Ovary (tissue), 9 donors: ENCODE measurements around the gene SLK. TPM values are rescaled to one million over a fixed set of nuclear protein-coding genes. Genes with fewer than 3 reads are reported as not detected.
A peak's percentile ranks its signal among the peaks of the same experiment; 100 is the strongest.

Experiments
- DNase-seq, 5 donors: peaks; one replicate each; pipeline ENCODE4 v3.0.0-alpha.2; 2019 to 2020
- H3K27ac ChIP-seq, 2 donors: fragments of 200-600 bp; one replicate each; pipeline versions ENCODE4 v1.5.1 to v1.8.0; 2019 to 2022
- H3K27me3 ChIP-seq: fragments of 200-600 bp; one replicate; pipeline ENCODE4 v1.8.0; 2022
- H3K36me3 ChIP-seq: fragments of 200-600 bp; sonication (generic); one replicate; pipeline ENCODE4 v1.5.1; 2019
- H3K4me1 ChIP-seq: one replicate; pipeline ENCODE4 v1.8.1; 2013; ENCODE audit warnings: mild to moderate bottlenecking, moderate library complexity; ENCODE audit not compliant: insufficient read depth
- H3K4me3 ChIP-seq: fragments of 200-600 bp; sonication (generic); one replicate; pipeline ENCODE4 v1.5.1; 2017
- H3K9me3 ChIP-seq, 2 donors: fragments of 200-600 bp in 1 of 2; sonication (generic) in 1 of 2; one replicate each; pipeline versions ENCODE4 v1.5.1 to v1.8.1; 2013 to 2019; ENCODE audit warnings: mild to moderate bottlenecking in 1 of 2, moderate library complexity in 1 of 2
- EP300 ChIP-seq: sonication (generic); formaldehyde crosslinking; IDR thresholded peaks from one replicate; pipeline ENCODE4 v1.6.1; 2017; ENCODE audit warnings: antibody characterized with exemption
- POLR2A ChIP-seq: fragments of 450-650 bp; IDR thresholded peaks from one replicate; pipeline ENCODE4 v1.6.1; 2017; ENCODE audit warnings: antibody characterized with exemption, mild to moderate bottlenecking, moderate library complexity
- WGBS, 3 donors: extraction: QIAGEN DNeasy Blood & Tissue Kit in 1 of 3; methylation state at CpG; one replicate each; pipeline versions ENCODE4 v1.1.5 to v1.1.7; 2013 to 2017; 5-methylcytosine and 5-hydroxymethylcytosine counted together
- intact Hi-C, 4 donors: fragments of 100-400 bp; cut with DNase I; formaldehyde crosslinking; loops; one replicate each; pipeline versions ENCODE4 v1.11.0 to v1.15.1; 2022 to 2023
- polyA plus RNA-seq, 2 donors: library from polyadenylated mRNA; stranded (reverse); fragments of 200-250 nt in 1 of 2; fragments of 350-450 nt in 1 of 2; fragmentation: Illumina TruSeq in 1 of 2; extraction: RNeasy Lipid Tissue Mini Kit (QIAGEN cat#74804) in 1 of 2; gene quantifications; one replicate each; pipeline ENCODE4 v1.2.3, GENCODE V29; 2013 to 2014
- total RNA-seq, 7 donors: library from RNA; depleted of rRNA in 2 of 7; stranded (reverse); fragments of >200 nt in 2 of 7; fragmentation: NEBNext Ultra II Directional in 3 of 7; extraction: Animal tissue kit (Norgen Biotek cat#: 25700) in 3 of 7; gene quantifications; one replicate each; pipeline versions ENCODE4 v1.1.0 to v1.2.4, GENCODE V29; 2016 to 2023
- TF ChIP-seq, protein P1 (sequence below), 3 donors: fragments of 450-650 bp in 2 of 3; fragments of 200-600 bp in 1 of 3; IDR thresholded peaks; one replicate each; pipeline versions ENCODE4 v1.5.1 to v1.8.0; 2016 to 2022; ENCODE audit warnings: antibody characterized with exemption in 3 of 3, mild to moderate bottlenecking in 1 of 3
- donor health status: DM: no; HTN: no; CAD: no; lungs with moderate emphysema.
- donor health status: DM: no; HTN: no; CAD: no.
- donor health status: Bipolar disorder and iron deficiency.
- donor health status: DM: yes; HTN: yes; CAD: no.
- donor health status: DM: no; HTN: no; CAD: no.
- donor health status: DM: yes; HTN: yes; CAD: no.

Gene SLK
- total and polyA plus RNA-seq, 9 donors, result 19.9 to 71.5 (median 43.4) TPM

DNA sequence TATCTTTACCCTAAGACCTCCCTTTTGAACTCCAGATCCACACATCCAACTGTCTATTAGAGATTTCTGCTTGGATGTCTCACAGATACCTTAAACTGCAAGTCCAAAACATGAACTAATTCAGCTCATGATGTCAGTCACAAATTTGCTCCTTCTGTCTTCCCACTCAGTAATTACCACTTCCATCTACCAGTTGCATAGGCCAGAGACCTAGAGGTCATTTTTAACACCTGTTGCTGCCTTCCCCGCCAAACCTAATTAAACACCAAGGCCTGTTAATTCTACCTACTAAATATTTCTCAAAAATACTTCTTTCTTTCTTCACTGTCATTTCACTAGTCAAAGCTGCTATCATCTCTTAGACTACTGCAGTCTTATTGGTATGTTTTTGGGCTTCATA, 8.2 kb downstream of the SLK start:
- intact Hi-C loops, result no loop called here
- H3K9me3 ChIP-seq, result no peaks in the 10 kb centered on the region
- 90 to 97% (median 94%) methylated on average over 1 of the region's 1 CpG for WGBS, 3 donors
- no peak overlapping the region for H3K27ac ChIP-seq
- H3K36me3 ChIP-seq, result no peaks in the 10 kb centered on the region
- H3K27me3 ChIP-seq, result no peaks in the 10 kb centered on the region
- H3K4me1 ChIP-seq, result peaks cover 6% of the 10 kb centered on the region
- TF ChIP-seq EP300 (no peak), POLR2A (no peak)
- TF ChIP-seq, protein P1, sequence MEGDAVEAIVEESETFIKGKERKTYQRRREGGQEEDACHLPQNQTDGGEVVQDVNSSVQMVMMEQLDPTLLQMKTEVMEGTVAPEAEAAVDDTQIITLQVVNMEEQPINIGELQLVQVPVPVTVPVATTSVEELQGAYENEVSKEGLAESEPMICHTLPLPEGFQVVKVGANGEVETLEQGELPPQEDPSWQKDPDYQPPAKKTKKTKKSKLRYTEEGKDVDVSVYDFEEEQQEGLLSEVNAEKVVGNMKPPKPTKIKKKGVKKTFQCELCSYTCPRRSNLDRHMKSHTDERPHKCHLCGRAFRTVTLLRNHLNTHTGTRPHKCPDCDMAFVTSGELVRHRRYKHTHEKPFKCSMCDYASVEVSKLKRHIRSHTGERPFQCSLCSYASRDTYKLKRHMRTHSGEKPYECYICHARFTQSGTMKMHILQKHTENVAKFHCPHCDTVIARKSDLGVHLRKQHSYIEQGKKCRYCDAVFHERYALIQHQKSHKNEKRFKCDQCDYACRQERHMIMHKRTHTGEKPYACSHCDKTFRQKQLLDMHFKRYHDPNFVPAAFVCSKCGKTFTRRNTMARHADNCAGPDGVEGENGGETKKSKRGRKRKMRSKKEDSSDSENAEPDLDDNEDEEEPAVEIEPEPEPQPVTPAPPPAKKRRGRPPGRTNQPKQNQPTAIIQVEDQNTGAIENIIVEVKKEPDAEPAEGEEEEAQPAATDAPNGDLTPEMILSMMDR (IDR thresholded peaks at IDR 0.05), result no peak
- no peak overlapping the region for H3K4me3 ChIP-seq
- no peak for DNase-seq

DNA sequence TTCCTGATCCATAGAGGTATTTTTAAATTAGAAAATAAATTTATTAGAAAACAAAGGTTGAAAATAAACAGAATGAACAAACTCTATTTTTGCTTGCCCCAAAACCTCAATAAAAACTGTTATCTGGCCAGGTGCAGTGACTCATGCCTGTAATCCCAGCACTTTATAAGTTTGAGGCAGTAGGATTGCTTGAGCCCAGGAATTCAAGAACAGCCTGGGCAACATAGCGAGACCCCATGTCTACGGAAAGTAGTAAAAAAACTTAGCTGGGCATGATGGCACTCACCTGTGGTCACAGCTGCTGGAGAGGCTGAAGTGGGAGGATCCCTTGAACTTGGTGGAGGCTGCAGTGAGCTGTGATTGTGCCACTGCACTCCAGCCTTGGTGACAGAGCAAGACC, 10.3 kb downstream of the SLK start:
- intact Hi-C loops, result no loop called here

DNA sequence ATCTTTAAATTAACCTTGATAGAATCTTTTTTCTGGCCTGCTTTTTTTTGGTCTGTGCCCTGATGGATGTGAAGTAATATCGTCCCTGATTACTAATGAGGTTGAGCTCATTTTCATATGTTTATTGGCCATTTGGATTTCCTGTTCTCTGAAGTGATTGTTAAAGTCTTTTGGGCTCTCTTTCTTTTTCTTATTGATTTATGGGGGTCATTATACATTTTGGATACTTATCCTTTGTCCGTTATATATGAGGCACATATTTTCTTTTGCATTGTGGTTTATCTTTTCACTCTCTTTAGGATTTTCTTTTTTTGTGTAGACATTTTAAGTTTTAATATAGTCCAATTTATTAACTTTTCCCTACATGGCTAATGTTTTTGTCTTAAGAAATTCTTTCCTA, 12.6 kb downstream of the SLK start:
- DNase-seq, result no peak
- Histone ChIP-seq H3K27me3 (no peaks in the 10 kb centered on the region), H3K4me1 (peaks cover 4% of the 10 kb centered on the region), H3K9me3 (no peaks in the 10 kb centered on the region), H3K27ac (no peak overlapping the region), H3K4me3 (no peak overlapping the region), H3K36me3 (no peaks in the 10 kb centered on the region)
- 88 to 96% (median 89%) methylated on average over 2 of the region's 2 CpGs for WGBS, 3 donors
- TF ChIP-seq EP300 (no peak), POLR2A (no peak)
- intact Hi-C loops, result no loop called here

More for the DNA sequence above, 10.3 kb downstream of the SLK start:
- 93 to 100% (median 99%) methylated on average over 2 of the region's 2 CpGs for WGBS, 3 donors
- Histone ChIP-seq H3K4me3 (no peak overlapping the region), H3K27me3 (no peaks in the 10 kb centered on the region), H3K36me3 (no peaks in the 10 kb centered on the region), H3K27ac (no peak overlapping the region), H3K4me1 (peaks cover 3% of the 10 kb centered on the region), H3K9me3 (no peaks in the 10 kb centered on the region)
- TF ChIP-seq POLR2A, result no peak
- TF ChIP-seq, protein P1 (IDR thresholded peaks at IDR 0.05), result no peak
- TF ChIP-seq EP300, result no peak
- no peak for DNase-seq

DNA sequence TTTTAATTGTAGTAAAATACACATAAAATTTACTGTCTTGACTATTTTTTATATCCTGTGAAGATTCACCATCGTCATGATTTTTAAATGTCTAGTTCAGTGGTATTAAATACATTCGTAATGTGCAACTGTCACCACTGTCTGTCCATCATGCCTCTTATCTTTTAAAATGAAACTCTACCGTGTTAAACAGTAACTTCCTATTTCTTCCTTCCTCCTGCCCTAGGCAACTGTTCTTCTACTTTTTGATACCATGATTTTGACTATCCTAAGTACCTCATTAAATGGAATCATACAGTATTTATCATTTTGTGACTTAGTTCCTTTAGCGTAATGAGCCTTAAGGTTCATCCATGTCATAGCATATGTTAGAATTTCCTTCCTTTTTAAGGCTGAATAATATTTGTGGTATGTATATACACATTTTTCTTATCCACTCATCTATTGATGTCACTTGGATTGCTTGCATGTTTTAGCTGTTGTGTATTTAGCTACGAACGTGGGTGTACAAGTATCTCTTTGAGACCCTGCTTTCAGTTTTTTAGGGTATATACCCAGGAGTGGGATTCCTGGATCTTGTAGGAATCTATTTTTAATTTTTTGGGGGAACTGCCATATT, 13.5 kb downstream of the SLK start:
- TF ChIP-seq POLR2A (no peak), EP300 (no peak)
- TF ChIP-seq, protein P1 (IDR thresholded peaks at IDR 0.05), result no peak
- H3K36me3 ChIP-seq, result no peaks in the 10 kb centered on the region
- H3K9me3 ChIP-seq, result no peaks in the 10 kb centered on the region
- peaks cover 5% of the 10 kb centered on the region for H3K4me1 ChIP-seq
- no peak overlapping the region for H3K4me3 ChIP-seq
- intact Hi-C loops, result no loop called here
- no peak overlapping the region for H3K27ac ChIP-seq
- no peaks in the 10 kb centered on the region for H3K27me3 ChIP-seq
- no peak for DNase-seq
- WGBS, 3 donors, result 91 to 94% (median 93%) methylated on average over 6 of the region's 6 CpGs

DNA sequence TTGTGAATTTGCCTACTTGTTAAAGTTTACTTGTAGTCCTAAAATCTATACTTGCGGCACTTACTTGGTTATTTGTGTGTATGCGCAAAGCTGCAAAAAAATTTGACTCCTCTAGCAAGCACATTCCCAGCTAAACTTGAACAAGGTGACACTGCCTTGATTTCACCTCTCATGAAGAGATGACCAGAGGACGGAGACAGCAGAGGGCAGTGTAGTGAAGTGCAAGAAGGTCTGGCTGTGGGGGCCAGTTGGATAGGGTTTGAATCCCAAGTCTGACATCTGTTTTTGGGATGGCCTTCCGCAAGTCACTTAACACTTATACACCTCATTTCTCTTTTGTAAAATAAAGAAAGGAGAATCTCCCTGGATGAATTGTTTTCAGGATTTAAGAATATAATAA, 15.7 kb downstream of the SLK start:
- DNase-seq, result peak in 1 of 5 donors; percentile 32
- TF ChIP-seq POLR2A, result no peak
- TF ChIP-seq EP300, result no peak
- TF ChIP-seq, protein P1 (IDR thresholded peaks at IDR 0.05), result no peak
- no peaks in the 10 kb centered on the region for H3K9me3 ChIP-seq
- WGBS, 3 donors, result 96 to 99% (median 97%) methylated on average over 4 of the region's 4 CpGs
- peaks cover 6% of the 10 kb centered on the region for H3K4me1 ChIP-seq
- H3K36me3 ChIP-seq, result no peaks in the 10 kb centered on the region
- no peak overlapping the region for H3K27ac ChIP-seq
- H3K27me3 ChIP-seq, result no peaks in the 10 kb centered on the region
- intact Hi-C loops, result no loop called here
- H3K4me3 ChIP-seq, result no peak overlapping the region
